IMR-90 (cell line): ENCODE measurements around the gene NETO2. TPM values are rescaled to one million over a fixed set of nuclear protein-coding genes. Genes with fewer than 3 reads are reported as not detected.

Experiments
- ATAC-seq: fragments of 200-7000 bp; cut with Tn5 transposase; 2 replicates; pipeline ENCODE4 v1.9.1; 2020; ENCODE audit warnings: low read depth, mild to moderate bottlenecking, moderate library complexity
- BruUV-seq: library from RNA; stranded (reverse); fragments of 400-500 nt; replicated peaks from 2 replicates; lab custom pipeline; 2021; lab: Mats Ljungman, UMichigan
- CTCF ChIA-PET: fragments of 300-600 bp; formaldehyde crosslinking; extraction: SDS; loops from one replicate; lab custom pipeline; 2021; ENCODE audit warnings: antibody characterized with exemption; lab: Yijun Ruan, JAX
- POLR2A ChIA-PET: fragments of 300-600 bp; sonication (Branson Sonifier 250); formaldehyde crosslinking; loops from one replicate; lab custom pipeline; 2022; ENCODE audit warnings: antibody characterized with exemption; ENCODE audit not compliant: unreplicated experiment; lab: Charles Lee
- DNase-seq: peaks from one replicate; pipeline ENCODE4 v3.0.0; 2013
- H2AFZ ChIP-seq: replicated peaks from 2 replicates; pipeline ENCODE3; 2013; ENCODE audit warnings: low read length, mild to moderate bottlenecking; ENCODE audit not compliant: poor library complexity
- H2AK5ac ChIP-seq: 2 replicates; pipeline ENCODE4 v1.6.1; 2013; ENCODE audit warnings: low read depth, low read length, inconsistent platforms
- H2AK9ac ChIP-seq: replicated peaks from 2 replicates; pipeline ENCODE3; 2013; ENCODE audit warnings: mild to moderate bottlenecking, low read depth, low read length, moderate library complexity; ENCODE audit not compliant: poor library complexity
- H2BK120ac ChIP-seq: 2 replicates; pipeline ENCODE4 v1.6.1; 2013; ENCODE audit warnings: low read depth, low read length, inconsistent platforms
- H2BK15ac ChIP-seq: 3 replicates; pipeline ENCODE4 v1.6.1; 2013; ENCODE audit warnings: low read depth, low read length, inconsistent platforms
- H2BK20ac ChIP-seq: 2 replicates; pipeline ENCODE4 v1.6.1; 2013; ENCODE audit warnings: low read depth, mild to moderate bottlenecking, inconsistent platforms, low read length, moderate library complexity
- H2BK5ac ChIP-seq: 2 replicates; pipeline ENCODE4 v1.6.1; 2013; ENCODE audit warnings: mild to moderate bottlenecking, low read depth, low read length, inconsistent platforms; ENCODE audit not compliant: poor library complexity, severe bottlenecking
- H3K14ac ChIP-seq: replicated peaks from 2 replicates; pipeline ENCODE4 v1.6.1; 2013; ENCODE audit warnings: low read depth, low read length, inconsistent platforms
- H3K18ac ChIP-seq: 2 replicates; pipeline ENCODE4 v1.6.1; 2013; ENCODE audit warnings: low read depth, low read length, control low read depth
- H3K23ac ChIP-seq: 2 replicates; pipeline ENCODE4 v1.6.1; 2013; ENCODE audit warnings: low read depth, low read length, inconsistent platforms
- H3K27ac ChIP-seq: 2 replicates; pipeline ENCODE4 v1.5.1; 2013; ENCODE audit warnings: mild to moderate bottlenecking, control low read depth, low read length; ENCODE audit not compliant: insufficient read depth
- H3K27me3 ChIP-seq: 2 replicates; pipeline ENCODE4 v1.6.1; 2013; ENCODE audit warnings: low read length; ENCODE audit not compliant: control insufficient read depth, insufficient read depth
- H3K36me3 ChIP-seq: 2 replicates; pipeline ENCODE4 v1.6.1; 2013; ENCODE audit warnings: low read length, mixed read lengths; ENCODE audit not compliant: control insufficient read depth, insufficient read depth
- H3K4ac ChIP-seq: 2 replicates; pipeline ENCODE4 v1.6.1; 2013; ENCODE audit warnings: low read depth, low read length, inconsistent platforms
- H3K4me1 ChIP-seq: 2 replicates; pipeline ENCODE4 v1.6.1; 2013; ENCODE audit warnings: low read length, mixed read lengths; ENCODE audit not compliant: control insufficient read depth, insufficient read depth
- H3K4me2 ChIP-seq: 2 replicates; pipeline ENCODE4 v1.6.1; 2013; ENCODE audit warnings: low read depth, mild to moderate bottlenecking, control low read depth, low read length, moderate library complexity
- H3K4me3 ChIP-seq: 2 replicates; pipeline ENCODE4 v1.5.1; 2013; ENCODE audit warnings: low read depth, mild to moderate bottlenecking, control low read depth, low read length, moderate library complexity; ENCODE audit not compliant: insufficient read depth
- H3K56ac ChIP-seq: 2 replicates; pipeline ENCODE4 v1.6.1; 2013; ENCODE audit warnings: low read length, inconsistent platforms; ENCODE audit not compliant: insufficient read depth; ENCODE audit errors: extremely low read depth
- H3K79me1 ChIP-seq, 2 experiments: 2 replicates each; pipeline ENCODE4 v1.6.1; 2013; ENCODE audit warnings: low read length in 2 of 2, inconsistent platforms in 1 of 2, low read depth in 1 of 2
- H3K9ac ChIP-seq: 2 replicates; pipeline ENCODE4 v1.6.1; 2013; ENCODE audit warnings: low read depth, low read length, control low read depth
- H3K9me1 ChIP-seq: 2 replicates; pipeline ENCODE4 v1.6.1; 2013; ENCODE audit warnings: low read length, inconsistent platforms; ENCODE audit not compliant: insufficient read depth
- H3K9me3 ChIP-seq: 2 replicates; pipeline ENCODE4 v1.6.1; 2013; ENCODE audit warnings: low read length; ENCODE audit not compliant: control insufficient read depth, insufficient read depth
- H4K20me1 ChIP-seq: 2 replicates; pipeline ENCODE4 v1.6.1; 2013; ENCODE audit warnings: low read length, inconsistent platforms; ENCODE audit not compliant: insufficient read depth
- H4K5ac ChIP-seq: 2 replicates; pipeline ENCODE4 v1.6.1; 2013; ENCODE audit warnings: mild to moderate bottlenecking, low read depth, low read length, control low read depth
- H4K8ac ChIP-seq, 2 experiments: 2 replicates each; pipeline ENCODE4 v1.6.1; 2013; ENCODE audit warnings: low read depth in 2 of 2, low read length in 2 of 2, control low read depth in 1 of 2, inconsistent platforms in 1 of 2
- H4K91ac ChIP-seq: 2 replicates; pipeline ENCODE4 v1.6.1; 2013; ENCODE audit warnings: low read depth, low read length, inconsistent platforms; ENCODE audit not compliant: insufficient read depth
- WGBS, 2 experiments: methylation state at CpG; one replicate each; pipeline versions ENCODE4 v1.1.5 to v1.1.7; 2013; ENCODE audit warnings: missing lambda C conversion rate in 2 of 2; ENCODE audit not compliant: insufficient read length in 1 of 2; ENCODE audit errors: extremely low coverage in 2 of 2; 5-methylcytosine and 5-hydroxymethylcytosine counted together
- dilution Hi-C: fragments of 300-500 bp; cut with HindIII; formaldehyde crosslinking; loops from one replicate; pipeline ENCODE4 v1.14.3; 2018; ENCODE audit warnings: low sequenced_read_pairs; ENCODE audit not compliant: unreplicated experiment
- in situ Hi-C: fragments of 300-500 bp; cut with MboI; formaldehyde crosslinking; loops from 3 replicates; pipeline ENCODE4 v1.14.3; 2019; ENCODE audit warnings: low sequenced_read_pairs, inconsistent platforms, mixed read lengths
- intact Hi-C: fragments of 100-400 bp; cut with micrococcal nuclease; formaldehyde crosslinking; loops from 2 replicates; pipeline ENCODE4 v1.10.0; 2022
- polyA plus RNA-seq, 3 experiments: library from polyadenylated mRNA; depleted of rRNA; stranded (reverse); fragments of >200 nt; gene quantifications; 2 replicates each; pipeline ENCODE4 v1.2.3, GENCODE V29; 2012; ENCODE audit warnings: low replicate concordance in 1 of 3
- total RNA-seq: library from RNA; depleted of rRNA; stranded (reverse); fragments of >200 nt; gene quantifications from 2 replicates; pipeline ENCODE4 v1.2.3, GENCODE V29; 2012
- TF ChIP-seq, protein P1 (sequence below): fragments of 150-350 bp; IDR thresholded peaks from 2 replicates; pipeline ENCODE4 v1.6.1; 2017; ENCODE audit warnings: mild to moderate bottlenecking, antibody characterized with exemption, low read length, low read depth

NETO2 gene
- total and polyA plus RNA-seq, 2 of the 4 experiments (the other 2 are of a cell fraction): 38.5 to 39.3 TPM

DNA sequence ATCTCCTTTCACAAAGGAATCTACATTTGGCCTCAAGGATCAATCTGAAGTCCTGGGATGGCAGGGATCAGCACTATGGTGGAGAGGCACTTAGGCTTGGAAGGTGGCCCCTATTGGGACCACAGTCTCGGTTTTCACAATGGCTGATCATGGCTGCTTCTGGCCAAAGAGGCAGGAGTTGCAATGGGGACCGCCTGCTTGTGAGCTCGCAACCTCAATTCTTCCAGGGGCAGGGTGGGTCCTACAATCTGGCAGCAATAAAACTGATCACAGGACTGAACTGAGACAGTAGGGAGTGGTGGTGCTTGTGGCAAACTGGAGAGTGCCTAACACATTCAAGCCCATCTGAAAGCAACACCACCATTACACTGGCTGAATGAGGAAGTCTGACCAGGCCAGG is 83.1 kb downstream of the NETO2 start:
- Histone ChIP-seq H3K4ac (no peak overlapping the region), H3K4me2 (no peak overlapping the region), H2BK5ac (no peak overlapping the region), H3K9ac (no peak overlapping the region), H4K91ac (no peak overlapping the region), H3K18ac (no peak overlapping the region), H2BK20ac (no peak overlapping the region), H2AFZ (no peak overlapping the region), H2BK120ac (no peak overlapping the region), H3K36me3 (no peaks in the 10 kb centered on the region), H4K20me1 (no peaks in the 10 kb centered on the region), H3K27me3 (peaks cover 8% of the 10 kb centered on the region), H3K9me3 (no peaks in the 10 kb centered on the region), H3K9me1 (no peaks in the 10 kb centered on the region), H4K8ac (no peak overlapping the region), H4K5ac (no peak overlapping the region), H3K4me3 (no peak overlapping the region), H3K56ac (no peak overlapping the region), H3K27ac (no peak overlapping the region), H2AK5ac (no peak overlapping the region), H3K79me1 (no peaks in the 10 kb centered on the region), H3K4me1 (no peaks in the 10 kb centered on the region), H2AK9ac (no peak overlapping the region), H3K23ac (no peak overlapping the region), H3K14ac (no peak overlapping the region), H2BK15ac (no peak overlapping the region)
- intact Hi-C loops: no loop called here
- DNase-seq (no peak), ATAC-seq (no peak)
- in situ Hi-C loops: no loop called here
- 60% methylated on average over 1 of the region's 3 CpGs; no CpG with 5 or more reads in 1 of the 2 experiments for WGBS, 2 experiments
- ChIA-PET POLR2A (no interaction called here), CTCF (interaction anchor here (0.6 to 1.4 kb wide), 3 partner anchors 8 to 403 kb away, joined by 3 read pairs; no protein-coding TSS in a partner anchor)
- TF ChIP-seq, protein P1, sequence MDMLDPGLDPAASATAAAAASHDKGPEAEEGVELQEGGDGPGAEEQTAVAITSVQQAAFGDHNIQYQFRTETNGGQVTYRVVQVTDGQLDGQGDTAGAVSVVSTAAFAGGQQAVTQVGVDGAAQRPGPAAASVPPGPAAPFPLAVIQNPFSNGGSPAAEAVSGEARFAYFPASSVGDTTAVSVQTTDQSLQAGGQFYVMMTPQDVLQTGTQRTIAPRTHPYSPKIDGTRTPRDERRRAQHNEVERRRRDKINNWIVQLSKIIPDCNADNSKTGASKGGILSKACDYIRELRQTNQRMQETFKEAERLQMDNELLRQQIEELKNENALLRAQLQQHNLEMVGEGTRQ: no peak
- dilution Hi-C loops: no loop called here
- no TSS peak for BruUV-seq
